Neural cell (in vitro differentiated cells): ENCODE measurements around the gene PNLIPRP2. TPM values are rescaled to one million over a fixed set of nuclear protein-coding genes. Genes with fewer than 3 reads are reported as not detected.

ENCODE experiments used
- H2AFZ ChIP-seq: fragments of 200-600, 300-800 bp; sonication (generic), shearing (Covaris generic); 2 replicates; pipeline ENCODE4 v1.6.0; 2014; ENCODE audit warnings: low read depth, mild to moderate bottlenecking, antibody characterized with exemption, low read length, moderate library complexity
- H3F3A ChIP-seq: fragments of 200-600 bp; shearing (Covaris generic); 2 replicates; pipeline ENCODE4 v1.6.1; 2016; ENCODE audit warnings: mild to moderate bottlenecking, moderate library complexity, mixed read lengths, antibody characterized with exemption, low read length; ENCODE audit not compliant: insufficient read depth, poor library complexity, severe bottlenecking
- H3K27ac ChIP-seq: fragments of 200-600, 300-800 bp; sonication (generic), shearing (Covaris generic); 2 replicates; pipeline ENCODE4 v1.5.1; 2014; ENCODE audit warnings: mild to moderate bottlenecking, low read length, moderate library complexity
- H3K27me3 ChIP-seq: fragments of 300-800, 200-600 bp; sonication (generic), shearing (Covaris generic); 2 replicates; pipeline ENCODE4 v1.6.0; 2014; ENCODE audit warnings: mild to moderate bottlenecking, low read depth, low read length, moderate library complexity; ENCODE audit not compliant: insufficient read depth
- H3K36me3 ChIP-seq: fragments of 300-800, 200-600 bp; sonication (generic), shearing (Covaris generic); 2 replicates; pipeline ENCODE4 v1.5.1; 2014; ENCODE audit warnings: mild to moderate bottlenecking, antibody characterized with exemption, low read length, moderate library complexity; ENCODE audit not compliant: insufficient read depth
- H3K4me2 ChIP-seq: fragments of 300-800, 200-600 bp; sonication (generic), shearing (Covaris generic); 2 replicates; pipeline ENCODE4 v1.6.0; 2014; ENCODE audit warnings: mild to moderate bottlenecking, low read length
- H3K4me3 ChIP-seq: fragments of 300-800, 200-600 bp; sonication (generic), shearing (Covaris generic); 2 replicates; pipeline ENCODE4 v1.5.1; 2014; ENCODE audit warnings: mild to moderate bottlenecking, low read length, moderate library complexity
- H3K79me2 ChIP-seq: fragments of 200-600 bp; shearing (Covaris generic); replicated peaks from 2 replicates; pipeline ENCODE4 v1.6.0; 2014; ENCODE audit warnings: mild to moderate bottlenecking, low read length, moderate library complexity; ENCODE audit not compliant: insufficient read depth
- H3K9ac ChIP-seq: fragments of 300-800, 200-600 bp; sonication (generic), shearing (Covaris generic); 2 replicates; pipeline ENCODE4 v1.6.1; 2016; ENCODE audit warnings: mild to moderate bottlenecking, low read length, mixed read lengths
- H3K9me2 ChIP-seq: fragments of 200-600 bp; shearing (Covaris generic); 2 replicates; pipeline ENCODE4 v1.6.1; 2016; ENCODE audit warnings: mild to moderate bottlenecking, low read length, mixed read lengths; ENCODE audit not compliant: insufficient read depth
- H3K9me3 ChIP-seq: fragments of 200-600, 300-800 bp; sonication (generic), shearing (Covaris generic); 2 replicates; pipeline ENCODE4 v1.6.1; 2016; ENCODE audit warnings: mild to moderate bottlenecking, mixed run types, low read length, moderate library complexity, mixed read lengths
- H4K20me1 ChIP-seq: fragments of 200-600 bp; shearing (Covaris generic); 2 replicates; pipeline ENCODE4 v1.6.1; 2016; ENCODE audit warnings: mild to moderate bottlenecking, mixed run types; ENCODE audit not compliant: insufficient read depth
- CTCF ChIP-seq: fragments of 450-650 bp; IDR thresholded peaks from 2 replicates; pipeline ENCODE4 v1.5.1; 2014; ENCODE audit warnings: antibody characterized with exemption, mild to moderate bottlenecking, moderate library complexity; ENCODE audit not compliant: poor library complexity, severe bottlenecking
- EP300 ChIP-seq: fragments of 450-650 bp; conservative IDR thresholded peaks from 2 replicates; pipeline ENCODE4 v1.6.1; 2014; ENCODE audit warnings: antibody characterized with exemption, mild to moderate bottlenecking, moderate library complexity; ENCODE audit not compliant: poor library complexity, severe bottlenecking
- EZH2 ChIP-seq: fragments of 200-600, 300-800 bp; shearing (Covaris generic), sonication (generic); IDR thresholded peaks from 2 replicates; pipeline ENCODE4 v1.6.1; 2014; ENCODE audit warnings: antibody characterized with exemption, low read length, borderline replicate concordance, mild to moderate bottlenecking; ENCODE audit not compliant: insufficient read depth, poor library complexity, severe bottlenecking
- MXI1 ChIP-seq: fragments of 450-650 bp; conservative IDR thresholded peaks from 2 replicates; pipeline ENCODE4 v1.6.1; 2014; ENCODE audit warnings: antibody characterized with exemption, mild to moderate bottlenecking; ENCODE audit not compliant: poor library complexity, severe bottlenecking
- POLR2AphosphoS5 ChIP-seq: IDR thresholded peaks from 2 replicates; pipeline ENCODE4 v1.6.1; 2012
- RAD21 ChIP-seq: fragments of 450-650 bp; conservative IDR thresholded peaks from 2 replicates; pipeline ENCODE4 v1.6.1; 2014; ENCODE audit warnings: antibody characterized with exemption, mild to moderate bottlenecking, moderate library complexity
- REST ChIP-seq: IDR thresholded peaks from 2 replicates; pipeline ENCODE4 v1.6.1; 2012; ENCODE audit warnings: borderline replicate concordance
- SMC3 ChIP-seq: fragments of 450-650 bp; conservative IDR thresholded peaks from 2 replicates; pipeline ENCODE4 v1.6.1; 2014; ENCODE audit warnings: antibody characterized with exemption, mild to moderate bottlenecking, moderate library complexity; ENCODE audit not compliant: poor library complexity
- TAF1 ChIP-seq: IDR thresholded peaks from 2 replicates; pipeline ENCODE4 v1.6.1; 2012; ENCODE audit warnings: low read depth
- polyA plus RNA-seq: library from polyadenylated mRNA; depleted of rRNA; stranded (reverse); fragments of >200 nt; gene quantifications from 2 replicates; pipeline ENCODE4 v1.2.3, GENCODE V29; 2014

PNLIPRP2 gene
- polyA plus RNA-seq, 1 donor from 2014 or later: not detected

DNA sequence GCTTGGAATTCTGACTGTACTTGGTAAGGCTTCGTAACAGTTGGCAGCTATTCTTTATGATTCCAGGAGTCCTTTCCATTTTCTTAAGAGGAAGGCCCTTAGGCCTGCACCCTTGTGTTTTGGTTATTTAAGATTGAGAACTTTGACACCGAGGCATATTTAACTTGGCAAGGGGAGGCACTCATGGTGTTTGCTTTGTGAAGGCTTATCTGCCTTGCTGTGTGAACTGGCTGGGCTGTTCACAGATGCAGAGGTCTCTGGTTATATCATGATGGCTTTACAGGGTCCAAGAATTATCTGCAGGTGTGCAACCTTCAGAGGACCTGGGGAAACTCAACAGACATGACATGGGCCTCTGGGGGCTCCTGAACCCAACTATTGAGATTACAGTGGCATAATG lies 30.8 kb upstream of the PNLIPRP2 start:
- H3K9ac ChIP-seq: no peak overlapping the region
- H3K27ac ChIP-seq: no peak overlapping the region
- H3K27me3 ChIP-seq: no peaks in the 10 kb centered on the region
- no peaks in the 10 kb centered on the region for H3K9me2 ChIP-seq
- no peak overlapping the region for H3K4me2 ChIP-seq
- no peaks in the 10 kb centered on the region for H3K9me3 ChIP-seq
- TF ChIP-seq EZH2 (no peak), EP300 (no peak), MXI1 (no peak), TAF1 (no peak), RAD21 (no peak), SMC3 (no peak), CTCF (no peak), POLR2AphosphoS5 (no peak), REST (no peak)
- no peak overlapping the region for H3K4me3 ChIP-seq
- no peaks in the 10 kb centered on the region for H4K20me1 ChIP-seq
- H3K79me2 ChIP-seq: no peaks in the 10 kb centered on the region
- H3F3A ChIP-seq: no peaks in the 10 kb centered on the region
- H2AFZ ChIP-seq: no peak overlapping the region
- no peaks in the 10 kb centered on the region for H3K36me3 ChIP-seq

- TF ChIP-seq EZH2 (no peak), EP300 (no peak), TAF1 (no peak), REST (no peak), RAD21 (no peak), SMC3 (no peak), MXI1 (no peak), CTCF (no peak), POLR2AphosphoS5 (no peak)
- H3K4me2 ChIP-seq: no peak within 1 kb of the TSS
- H3K9ac ChIP-seq: no peak within 1 kb of the TSS
- H3K27me3 ChIP-seq: no peaks in the 10 kb centered on the region
- H3K27ac ChIP-seq: no peak within 1 kb of the TSS
- no peak within 1 kb of the TSS for H2AFZ ChIP-seq
- no peaks in the 10 kb centered on the region for H3K36me3 ChIP-seq
- no peaks in the 10 kb centered on the region for H3K79me2 ChIP-seq
- no peaks in the 10 kb centered on the region for H3K9me3 ChIP-seq
- no peaks in the 10 kb centered on the region for H3F3A ChIP-seq
- H3K4me3 ChIP-seq: no peak within 1 kb of the TSS
- H3K9me2 ChIP-seq: no peaks in the 10 kb centered on the region
- H4K20me1 ChIP-seq: no peaks in the 10 kb centered on the region
These were observed 29.9 kb upstream of the PNLIPRP2 start, which contains the start of gene PNLIPRP1 for GRCh38 chr10:116590590-116591444. PNLIPRP1 (plus strand) TSS chr10:116590959; CDS start chr10:116591130, 171 bp downstream.
